22Rv1 (cell line): Measurements from ENCODE around the gene PCP2.

Experiments
- ZFX ChIP-seq: fragments of 450-650 bp; IDR thresholded peaks from 2 replicates; pipeline ENCODE4 v1.6.1; 2017; ENCODE audit warnings: antibody characterized with exemption, borderline replicate concordance
- TF ChIP-seq, protein P1 (sequence below): fragments of 450-650 bp; IDR thresholded peaks from 2 replicates; pipeline ENCODE4 v1.5.1; 2017; ENCODE audit warnings: mild to moderate bottlenecking

DNA sequence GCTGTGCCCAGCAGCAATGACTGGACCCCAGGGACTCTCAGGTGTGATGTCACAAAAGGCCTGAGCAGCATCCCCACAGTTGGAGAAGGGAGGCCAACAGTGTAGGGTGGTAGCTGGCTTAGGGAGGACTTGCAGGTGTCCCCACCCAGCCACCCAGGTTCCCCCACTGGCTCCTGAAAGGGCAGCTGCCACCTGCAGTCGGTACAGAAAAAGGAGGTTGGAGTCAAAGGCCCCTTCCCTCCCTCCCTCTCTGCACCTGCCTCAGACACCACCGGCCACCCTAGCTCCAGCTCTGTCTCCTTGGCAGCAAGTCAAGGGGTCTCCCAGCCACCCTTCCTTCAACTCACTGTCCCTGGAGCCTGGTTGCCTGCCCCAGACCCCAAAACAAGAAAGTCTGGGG is at the start of gene PCP2:
- TF ChIP-seq, protein P1, sequence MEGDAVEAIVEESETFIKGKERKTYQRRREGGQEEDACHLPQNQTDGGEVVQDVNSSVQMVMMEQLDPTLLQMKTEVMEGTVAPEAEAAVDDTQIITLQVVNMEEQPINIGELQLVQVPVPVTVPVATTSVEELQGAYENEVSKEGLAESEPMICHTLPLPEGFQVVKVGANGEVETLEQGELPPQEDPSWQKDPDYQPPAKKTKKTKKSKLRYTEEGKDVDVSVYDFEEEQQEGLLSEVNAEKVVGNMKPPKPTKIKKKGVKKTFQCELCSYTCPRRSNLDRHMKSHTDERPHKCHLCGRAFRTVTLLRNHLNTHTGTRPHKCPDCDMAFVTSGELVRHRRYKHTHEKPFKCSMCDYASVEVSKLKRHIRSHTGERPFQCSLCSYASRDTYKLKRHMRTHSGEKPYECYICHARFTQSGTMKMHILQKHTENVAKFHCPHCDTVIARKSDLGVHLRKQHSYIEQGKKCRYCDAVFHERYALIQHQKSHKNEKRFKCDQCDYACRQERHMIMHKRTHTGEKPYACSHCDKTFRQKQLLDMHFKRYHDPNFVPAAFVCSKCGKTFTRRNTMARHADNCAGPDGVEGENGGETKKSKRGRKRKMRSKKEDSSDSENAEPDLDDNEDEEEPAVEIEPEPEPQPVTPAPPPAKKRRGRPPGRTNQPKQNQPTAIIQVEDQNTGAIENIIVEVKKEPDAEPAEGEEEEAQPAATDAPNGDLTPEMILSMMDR = no peak
- no peak for TF ChIP-seq ZFX
